Thymus (tissue), 14 donors: ENCODE data around the gene ZFP69B. TPM values are rescaled to one million over a fixed set of nuclear protein-coding genes. Genes with fewer than 3 reads are reported as not detected.

ENCODE experiments used
- DNase-seq, 9 donors: peaks; one replicate each; pipeline ENCODE4 v3.0.0-alpha.2; 2013; ENCODE audit warnings: low spot score in 9 of 9, low read depth in 6 of 9, missing footprints in 1 of 9
- H3K27ac ChIP-seq, 2 donors: one replicate each; pipeline ENCODE4 v1.5.1; 2013; ENCODE audit warnings: control low read depth in 1 of 2, low read depth in 1 of 2, low read length in 1 of 2, mild to moderate bottlenecking in 1 of 2, moderate library complexity in 1 of 2
- H3K27me3 ChIP-seq, 2 donors: one replicate each; pipeline ENCODE4 v1.5.1; 2013; ENCODE audit warnings: low read length in 1 of 2; ENCODE audit not compliant: control insufficient read depth in 2 of 2, insufficient read depth in 1 of 2
- H3K36me3 ChIP-seq, 2 donors: one replicate each; pipeline ENCODE4 v1.5.1; 2013; ENCODE audit warnings: low read length in 1 of 2, mild to moderate bottlenecking in 1 of 2, moderate library complexity in 1 of 2; ENCODE audit not compliant: control insufficient read depth in 2 of 2, insufficient read depth in 2 of 2
- H3K4me1 ChIP-seq, 2 donors: one replicate each; pipeline ENCODE4 v1.5.1; 2013; ENCODE audit warnings: low read length in 2 of 2; ENCODE audit not compliant: control insufficient read depth in 2 of 2, insufficient read depth in 2 of 2
- H3K4me3 ChIP-seq, 2 donors: one replicate each; pipeline ENCODE4 v1.5.1; 2013; ENCODE audit warnings: low read length in 2 of 2, control low read depth in 1 of 2, mild to moderate bottlenecking in 1 of 2
- H3K9me3 ChIP-seq, 2 donors: one replicate each; pipeline ENCODE4 v1.5.1; 2013; ENCODE audit warnings: low read length in 1 of 2, mild to moderate bottlenecking in 1 of 2; ENCODE audit not compliant: control insufficient read depth in 2 of 2, insufficient read depth in 1 of 2
- WGBS: extraction: QIAGEN DNeasy Blood & Tissue Kit; methylation state at CpG from one replicate; pipeline ENCODE4 v1.1.7; 2013; 5-methylcytosine and 5-hydroxymethylcytosine counted together
- long read RNA-seq, 10 donors: transcript quantifications; one replicate each; lab custom pipeline, GENCODE V29; 2026
- polyA plus RNA-seq: library from polyadenylated mRNA; stranded (reverse); fragments of 200-250 nt; gene quantifications from one replicate; pipeline ENCODE4 v1.2.3, GENCODE V29; 2013
- total RNA-seq: library from RNA; stranded (reverse); fragments of 120-200 nt; gene quantifications from one replicate; pipeline ENCODE4 v1.2.4, GENCODE V29; 2013
- donor health status: healthy.

The ZFP69B gene
- total RNA-seq = 2.9 TPM
- 1.4 TPM for polyA plus RNA-seq
- long read RNA-seq, donor 1 = 0 reads
- long read RNA-seq, donor 2 = 0 reads
- long read RNA-seq, donor 3, partial matches to known transcripts = 0 of 2 reads
- long read RNA-seq, donor 3, other reads (novel, unspliced or antisense) = 0 of 2 reads
- long read RNA-seq, donor 4 = 0 reads
- long read RNA-seq, donor 5 = 0 reads
- long read RNA-seq, donor 6 = 0 reads
- long read RNA-seq, donor 7 = 0 reads
- long read RNA-seq, donor 8 = 0 reads
- long read RNA-seq, donor 9 = 0 reads
- long read RNA-seq, donor 10, partial matches to known transcripts = 0 of 1 reads
- long read RNA-seq, donor 10, other reads (novel, unspliced or antisense) = 0 of 1 reads

DNA sequence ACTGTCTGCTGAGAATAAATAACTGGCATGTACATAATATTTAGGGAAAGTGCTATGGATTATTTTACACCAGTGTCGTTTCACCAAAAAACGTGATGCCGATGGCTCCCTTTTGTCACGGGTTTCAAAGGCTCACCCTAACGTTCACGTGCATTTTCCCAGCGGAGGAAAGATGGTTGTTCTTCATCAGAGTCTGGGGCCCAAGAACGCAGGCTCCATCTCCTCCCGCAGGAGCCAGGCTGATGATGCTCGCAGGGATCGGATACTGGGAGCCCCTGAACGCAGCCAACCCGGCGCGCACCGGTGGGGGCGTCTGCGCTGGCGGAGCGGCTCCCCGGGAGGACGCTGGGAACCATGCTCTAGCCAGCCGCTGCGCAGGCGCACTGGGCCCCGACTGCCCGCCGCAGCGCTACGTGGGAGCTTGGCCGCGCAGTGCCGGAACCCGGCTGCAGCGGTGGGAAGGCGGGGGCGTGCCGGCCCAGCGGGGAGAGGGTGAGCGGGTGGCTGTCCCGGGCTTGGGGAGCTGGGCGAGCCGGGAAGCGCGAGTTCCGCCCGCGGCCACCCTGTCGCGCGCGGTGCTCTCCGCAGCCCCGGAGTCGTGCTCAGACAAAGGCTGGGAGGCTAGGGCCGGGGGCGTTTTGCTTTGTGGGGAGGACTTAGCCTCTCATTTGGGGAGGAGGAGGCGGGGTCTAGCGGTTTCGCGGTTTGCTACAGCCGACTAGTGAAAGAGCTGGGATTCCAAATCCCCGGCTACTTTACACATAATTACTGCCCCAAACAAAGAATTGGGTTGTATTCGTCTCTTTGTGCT lies at the start of gene ZFP69B:
TSS of gene ZFP69B (plus strand) at position 793 of the 811 bp plus-strand sequence. CDS start 486 bp downstream, outside the sequence.
- H3K27ac ChIP-seq = peak within 1 kb of the TSS; percentile 72 to 84
- under 1% methylated on average over 64 of the region's 64 CpGs for WGBS
- H3K9me3 ChIP-seq = peaks cover 1 to 6% of the 10 kb centered on the region in 2 donors
- no peaks in the 10 kb centered on the region for H3K27me3 ChIP-seq
- DNase-seq = peak; percentile 57 to 91 (median 75)
- peak within 1 kb of the TSS; percentile 63 to 69 for H3K4me3 ChIP-seq
- H3K36me3 ChIP-seq = peaks cover 0 to 4% of the 10 kb centered on the region in 2 donors
- H3K4me1 ChIP-seq = peaks cover 0 to 10% of the 10 kb centered on the region in 2 donors

DNA sequence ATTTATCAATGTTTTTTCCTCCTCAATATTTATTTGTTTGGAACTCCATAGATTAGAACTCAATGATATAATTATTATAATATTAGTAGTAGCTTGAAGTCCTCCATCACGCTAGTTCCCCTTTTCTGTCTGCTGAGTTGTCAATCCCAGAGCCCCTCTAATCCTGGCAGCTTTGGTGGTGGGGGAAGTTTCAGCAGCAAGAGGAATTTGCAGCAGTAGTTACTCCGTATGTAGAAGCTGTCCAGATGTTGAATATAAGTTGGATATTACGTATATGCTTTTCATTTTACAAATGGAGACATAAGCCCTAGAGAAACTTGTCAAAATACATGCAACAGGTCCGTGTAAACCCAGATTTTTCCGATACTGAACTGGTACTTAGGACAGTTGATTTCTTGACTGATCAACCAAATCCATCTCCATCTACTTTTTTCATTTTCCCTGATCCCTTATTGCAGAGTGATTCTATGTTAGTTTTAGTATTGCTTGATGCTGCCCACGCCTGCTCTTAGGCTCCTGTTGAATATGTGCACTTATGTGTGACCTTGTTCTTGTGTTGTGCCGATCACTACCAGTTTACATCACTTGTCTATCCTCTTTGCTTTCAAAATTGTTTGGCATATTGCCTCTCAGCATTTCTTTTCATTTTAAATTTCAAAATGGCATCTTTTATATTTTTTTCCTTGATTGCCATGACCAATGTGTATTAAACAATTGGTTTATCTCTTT lies 48.6 kb upstream of the ZFP69B start:
- no peak for DNase-seq
- Histone ChIP-seq H3K4me3 (no peak overlapping the region), H3K9me3 (no peaks in the 10 kb centered on the region), H3K4me1 (peaks cover 3 to 18% of the 10 kb centered on the region in 2 donors), H3K27me3 (no peaks in the 10 kb centered on the region), H3K27ac (no peak overlapping the region), H3K36me3 (peaks cover 5% of the 10 kb centered on the region in 2 donors)
- 85% methylated on average over 7 of the region's 7 CpGs for WGBS

DNA sequence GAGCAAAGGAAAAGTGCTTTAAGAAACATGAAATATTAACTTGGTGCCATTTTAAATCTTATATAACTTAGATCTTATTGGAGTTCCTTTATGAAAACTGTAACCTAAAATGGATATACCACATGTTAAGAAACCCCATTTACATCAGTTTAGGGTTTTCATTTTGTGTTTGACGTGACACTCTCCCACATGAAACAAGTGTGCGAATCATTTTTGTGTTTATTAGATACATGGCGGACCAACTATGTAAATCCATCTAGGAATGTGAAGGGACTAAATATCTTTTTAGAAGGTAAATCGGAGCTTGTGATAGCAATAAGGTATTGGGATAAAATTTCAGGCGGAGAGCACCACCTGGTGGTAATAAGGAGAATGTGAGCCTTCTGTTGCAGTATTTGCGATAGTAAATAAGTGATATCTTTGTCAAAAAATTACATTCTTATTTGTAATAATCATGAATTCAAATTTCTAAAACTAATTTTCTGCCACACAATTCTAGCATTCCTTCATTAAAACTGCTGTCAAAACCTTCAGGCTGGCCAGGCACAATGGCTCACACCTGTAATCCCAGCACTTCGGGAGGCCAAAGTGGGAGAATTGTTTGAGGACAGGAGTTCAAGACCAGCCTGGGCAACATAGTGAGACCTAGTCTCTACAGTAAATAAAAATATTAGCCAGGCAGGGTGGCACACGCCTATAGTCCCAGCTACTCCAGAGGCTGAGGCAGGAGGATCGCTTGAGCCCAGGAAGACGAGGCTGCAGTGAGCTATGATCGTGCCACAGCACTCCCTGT lies 45.4 kb upstream of the ZFP69B start:
- Histone ChIP-seq H3K27me3 (no peaks in the 10 kb centered on the region), H3K27ac (peak overlapping the region in 1 of 2 donors; percentile 28), H3K9me3 (no peaks in the 10 kb centered on the region), H3K36me3 (peaks cover 18 to 28% of the 10 kb centered on the region in 2 donors), H3K4me3 (no peak overlapping the region), H3K4me1 (peaks cover 3 to 17% of the 10 kb centered on the region in 2 donors)
- WGBS = 64% methylated on average over 11 of the region's 11 CpGs
- DNase-seq = peak in 4 of 9 donors; percentile 43 to 81 (median 68)

DNA sequence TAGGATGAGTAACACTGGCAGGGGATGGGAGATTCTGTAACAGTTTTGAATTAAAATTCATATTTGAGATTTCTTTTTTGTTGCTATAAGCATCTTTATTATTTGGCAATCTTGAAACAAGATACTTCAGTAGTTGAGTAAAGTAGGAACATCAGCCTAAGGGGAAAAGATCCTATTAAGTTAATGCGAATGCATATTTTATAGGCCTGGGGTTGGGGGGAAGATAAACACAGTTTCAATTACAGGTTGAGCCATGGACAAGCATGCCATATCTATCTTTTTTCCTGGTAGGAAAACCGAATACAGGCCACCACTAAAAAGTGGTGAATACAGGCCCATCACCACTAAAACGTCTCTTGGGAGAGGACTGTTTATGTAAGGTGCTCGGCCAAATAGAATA lies 44.5 kb upstream of the ZFP69B start:
- no peak for DNase-seq
- Histone ChIP-seq H3K9me3 (no peaks in the 10 kb centered on the region), H3K4me1 (peaks cover 3 to 15% of the 10 kb centered on the region in 2 donors), H3K27me3 (no peaks in the 10 kb centered on the region), H3K36me3 (peaks cover 25 to 37% of the 10 kb centered on the region in 2 donors), H3K27ac (peak overlapping the region in 1 of 2 donors; percentile 52), H3K4me3 (no peak overlapping the region)
- WGBS = 96% methylated on average over 4 of the region's 4 CpGs

DNA sequence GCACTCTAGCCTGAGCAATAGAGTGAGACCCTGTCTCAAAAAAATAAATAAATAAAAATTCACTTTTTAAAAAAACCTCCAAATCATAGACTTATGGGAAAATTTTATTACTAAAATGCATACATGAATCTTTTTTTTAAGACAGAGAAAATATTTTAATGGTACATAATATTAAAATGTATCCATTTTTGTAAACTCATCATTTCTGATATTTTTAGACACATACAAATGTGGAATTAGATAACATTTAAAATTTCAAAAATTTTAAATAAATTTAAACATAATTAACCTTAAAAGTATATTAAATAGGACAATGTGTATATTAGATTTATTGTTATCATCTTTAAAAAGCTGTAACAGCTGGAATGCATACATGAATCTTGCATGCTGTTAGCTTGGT lies 42.8 kb upstream of the ZFP69B start:
- Histone ChIP-seq H3K9me3 (no peaks in the 10 kb centered on the region), H3K27ac (no peak overlapping the region), H3K27me3 (no peaks in the 10 kb centered on the region), H3K4me3 (no peak overlapping the region), H3K36me3 (peaks cover 27 to 43% of the 10 kb centered on the region in 2 donors), H3K4me1 (peaks cover 3 to 13% of the 10 kb centered on the region in 2 donors)
- no peak for DNase-seq

DNA sequence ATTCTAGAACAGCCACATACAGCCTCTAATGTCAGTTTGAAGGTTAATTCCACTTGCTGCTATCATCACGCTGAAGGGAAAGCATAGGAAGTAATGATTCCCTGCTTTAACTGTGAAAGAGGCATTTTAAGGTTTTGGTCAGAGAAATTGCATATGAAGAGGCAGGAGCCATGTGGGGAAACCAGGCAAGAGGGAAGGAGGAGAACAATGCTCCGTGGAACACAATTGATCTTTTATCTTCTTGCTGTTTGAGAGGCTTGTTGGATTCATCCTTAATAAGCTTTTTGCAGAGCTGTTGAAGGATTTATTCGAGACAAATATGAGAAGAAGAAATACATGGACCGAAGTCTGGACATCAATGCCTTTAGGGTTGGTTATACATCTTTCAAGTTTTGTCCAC lies 40.8 kb upstream of the ZFP69B start:
- no peaks in the 10 kb centered on the region for H3K27me3 ChIP-seq
- 98% methylated on average over 4 of the region's 4 CpGs for WGBS
- no peak overlapping the region for H3K27ac ChIP-seq
- H3K4me1 ChIP-seq = no peaks in the 10 kb centered on the region
- H3K4me3 ChIP-seq = no peak overlapping the region
- no peaks in the 10 kb centered on the region for H3K9me3 ChIP-seq
- no peak for DNase-seq
- peaks cover 45 to 60% of the 10 kb centered on the region in 2 donors for H3K36me3 ChIP-seq

DNA sequence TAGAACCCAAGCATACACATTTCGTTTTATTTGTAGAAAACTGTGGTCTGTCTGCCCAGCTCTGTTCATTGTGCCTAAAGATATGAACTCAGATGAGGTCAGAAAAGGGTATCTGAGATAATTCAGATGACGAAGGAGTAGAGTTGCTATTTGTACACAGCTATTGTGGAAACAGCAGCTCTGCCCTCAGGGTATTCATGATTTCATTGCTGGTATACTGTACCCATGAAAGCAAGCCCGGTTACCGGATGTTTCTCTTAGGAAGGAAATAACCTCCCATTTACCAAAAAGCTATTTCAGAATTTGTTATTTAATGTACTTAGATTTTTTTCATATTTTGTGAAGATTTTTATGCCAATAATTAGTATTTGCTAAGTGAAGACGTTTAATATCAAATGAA lies 39.0 kb upstream of the ZFP69B start:
- H3K27ac ChIP-seq = no peak overlapping the region
- DNase-seq = no peak
- no peaks in the 10 kb centered on the region for H3K4me1 ChIP-seq
- no peaks in the 10 kb centered on the region for H3K27me3 ChIP-seq
- H3K4me3 ChIP-seq = no peak overlapping the region
- no peaks in the 10 kb centered on the region for H3K9me3 ChIP-seq
- H3K36me3 ChIP-seq = peaks cover 61 to 79% of the 10 kb centered on the region in 2 donors
- WGBS = 96% methylated on average over 5 of the region's 5 CpGs

DNA sequence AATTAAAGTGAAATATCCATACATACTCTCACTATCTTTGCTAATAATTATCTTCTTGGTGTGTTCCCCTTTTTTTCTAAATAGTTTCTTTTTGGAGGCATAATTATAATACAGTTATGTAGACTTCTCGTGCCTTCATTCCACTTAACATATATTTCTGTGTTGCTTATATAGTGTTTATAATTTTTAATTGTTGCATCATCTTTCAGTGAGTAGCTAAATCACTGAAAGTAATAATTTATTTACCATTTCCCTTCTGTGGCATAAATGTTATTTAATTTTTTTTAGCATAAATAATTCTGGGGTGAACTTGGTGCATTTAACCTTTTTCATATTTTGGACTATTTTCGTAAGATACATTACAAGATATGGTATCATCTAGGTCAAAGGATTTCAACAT lies 38.4 kb upstream of the ZFP69B start:
- Histone ChIP-seq H3K36me3 (peaks cover 62 to 80% of the 10 kb centered on the region in 2 donors), H3K9me3 (no peaks in the 10 kb centered on the region), H3K4me3 (no peak overlapping the region), H3K27ac (no peak overlapping the region), H3K4me1 (no peaks in the 10 kb centered on the region), H3K27me3 (no peaks in the 10 kb centered on the region)
- DNase-seq = no peak
- 99% methylated on average over 2 of the region's 2 CpGs for WGBS
